Tibial artery (tissue), 4 donors: ENCODE measurements around the gene OR7G2.
A peak's percentile ranks its signal among the peaks of the same experiment; 100 is the strongest.

ENCODE experiments used
- DNase-seq, 2 donors: peaks; one replicate each; pipeline ENCODE4 v3.0.0-alpha.2; 2019
- H3K27ac ChIP-seq, 2 donors: fragments of 200-600 bp; sonication (generic) in 1 of 2; 1 replicate in 1 of 2; 2 replicates in 1 of 2; pipeline ENCODE4 v1.5.1; 2018 to 2019; ENCODE audit warnings: mild to moderate bottlenecking in 1 of 2
- H3K27me3 ChIP-seq, 2 donors: fragments of 200-600 bp; sonication (generic) in 1 of 2; one replicate each; pipeline versions ENCODE4 v1.5.1 to v1.6.0; 2016 to 2019
- H3K36me3 ChIP-seq, 3 donors: fragments of 200-600 bp; sonication (generic) in 2 of 3; one replicate each; pipeline ENCODE4 v1.5.1; 2016 to 2019; ENCODE audit warnings: mild to moderate bottlenecking in 2 of 3
- H3K4me1 ChIP-seq, 4 donors: fragments of 200-600 bp; sonication (generic) in 2 of 4; 1 replicate in 3 of 4; 2 replicates in 1 of 4; pipeline ENCODE4 v1.5.1; 2016 to 2019
- H3K4me3 ChIP-seq, 2 donors: fragments of 200-600 bp; sonication (generic) in 1 of 2; 1 replicate in 1 of 2; 2 replicates in 1 of 2; pipeline ENCODE4 v1.5.1; 2018 to 2019; ENCODE audit warnings: mild to moderate bottlenecking in 2 of 2
- H3K9me3 ChIP-seq, 3 donors: fragments of 200-600 bp; sonication (generic) in 1 of 3; one replicate each; pipeline ENCODE4 v1.5.1; 2016 to 2019
- CTCF ChIP-seq, 2 experiments: fragments of 200-600 bp in 1 of 2; fragments of 450-650 bp in 1 of 2; IDR thresholded peaks; one replicate each; pipeline ENCODE4 v1.5.1; 2017 to 2019; ENCODE audit warnings: antibody characterized with exemption in 2 of 2, mild to moderate bottlenecking in 1 of 2, moderate library complexity in 1 of 2
- intact Hi-C: fragments of 100-400 bp; cut with DNase I; formaldehyde crosslinking; loops from one replicate; pipeline ENCODE4 v1.15.0; 2023; ENCODE audit warnings: low total_unique reads

Gene OR7G2

DNA sequence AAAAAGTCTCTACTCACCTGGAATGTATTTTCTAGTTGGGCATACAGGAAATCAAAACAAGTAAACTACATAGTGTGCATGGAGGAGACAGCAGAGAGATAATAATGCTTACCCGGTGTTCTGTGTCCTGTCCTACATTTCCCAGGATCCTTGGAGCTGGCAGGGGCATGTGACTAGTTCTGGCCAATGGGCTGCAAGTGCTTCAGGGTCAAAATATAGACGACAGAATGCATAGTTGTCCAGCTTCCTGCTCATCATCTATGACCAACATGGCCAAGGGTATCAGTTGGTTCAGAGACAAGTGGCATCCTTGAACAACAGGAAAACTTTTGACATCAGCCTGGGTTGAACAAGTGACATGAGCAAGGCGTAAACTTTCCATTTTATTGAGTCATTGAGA is 41.4 kb upstream of the OR7G2 start:
- intact Hi-C loops: no loop called here
- Histone ChIP-seq H3K9me3 (peaks cover 0 to 25% (median 6%) of the 10 kb centered on the region in 3 donors), H3K36me3 (peaks cover 27 to 49% (median 31%) of the 10 kb centered on the region in 3 donors), H3K4me3 (no peak overlapping the region), H3K27me3 (no peaks in the 10 kb centered on the region), H3K27ac (no peak overlapping the region), H3K4me1 (no peaks in the 10 kb centered on the region)
- no peak for DNase-seq
- no peak for TF ChIP-seq CTCF (IDR thresholded peaks at IDR 0.05)

GRCh38 chr19:9146882-9147281 is 39.6 kb upstream of the OR7G2 start:
- intact Hi-C loops: no loop called here
- Histone ChIP-seq H3K9me3 (peaks cover 0 to 15% (median 6%) of the 10 kb centered on the region in 3 donors), H3K27ac (no peak overlapping the region), H3K4me1 (peaks cover 0 to 11% (median under 1%) of the 10 kb centered on the region in 4 donors), H3K4me3 (no peak overlapping the region), H3K27me3 (no peaks in the 10 kb centered on the region), H3K36me3 (peaks cover 15 to 34% (median 16%) of the 10 kb centered on the region in 3 donors)
- DNase-seq: no peak
- TF ChIP-seq CTCF (IDR thresholded peaks at IDR 0.05): no peak

DNA sequence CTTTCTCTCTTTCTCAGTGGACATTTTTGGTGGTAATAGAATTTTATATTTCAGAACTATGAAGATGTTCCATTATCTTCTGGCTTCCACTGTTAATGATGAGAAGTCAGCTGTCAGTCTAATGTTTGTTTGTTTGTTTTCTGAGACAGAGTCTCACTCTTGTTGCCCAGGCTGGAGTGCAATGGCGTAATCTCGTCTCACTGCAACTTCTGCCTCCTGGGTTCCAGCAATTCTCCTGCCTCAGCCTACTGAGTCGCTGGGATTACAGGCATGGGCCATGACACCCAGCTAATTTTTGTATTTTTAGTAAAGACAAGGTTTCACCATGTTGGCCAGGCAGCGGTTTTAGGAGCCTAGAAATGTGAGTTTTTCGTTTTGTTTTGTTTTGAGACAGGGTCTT is 37.6 kb upstream of the OR7G2 start:
- Histone ChIP-seq H3K27ac (no peak overlapping the region), H3K36me3 (peaks cover 15 to 34% (median 15%) of the 10 kb centered on the region in 3 donors), H3K27me3 (no peaks in the 10 kb centered on the region), H3K9me3 (peaks cover 0 to 15% (median 6%) of the 10 kb centered on the region in 3 donors), H3K4me3 (no peak overlapping the region), H3K4me1 (peaks cover 0 to 23% (median 8%) of the 10 kb centered on the region in 4 donors)
- intact Hi-C loops: no loop called here
- no peak for DNase-seq
- TF ChIP-seq CTCF (IDR thresholded peaks at IDR 0.05): no peak

- intact Hi-C loops: no loop called here
- no peak for TF ChIP-seq CTCF (IDR thresholded peaks at IDR 0.05)
- H3K27ac ChIP-seq: peak within 1 kb of the TSS; percentile 88 to 96
- DNase-seq: peak; percentile 95 to 97
- H3K9me3 ChIP-seq: peaks cover 0 to 9% (median 6%) of the 10 kb centered on the region in 3 donors
- H3K4me3 ChIP-seq: peak within 1 kb of the TSS; percentile 68 to 89
- H3K27me3 ChIP-seq: no peaks in the 10 kb centered on the region
- H3K4me1 ChIP-seq: peaks cover 0 to 27% (median 10%) of the 10 kb centered on the region in 4 donors
- peaks cover 7 to 14% (median 8%) of the 10 kb centered on the region in 3 donors for H3K36me3 ChIP-seq
Observed at GRCh38 chr19:9140159-9140874, 33.0 kb upstream of the OR7G2 start, which contains the start of gene ZNF317. ZNF317 (plus strand) TSS chr19:9140397; CDS start chr19:9156017, 15,620 bp downstream.

GRCh38 chr19:9139609-9140158 is 32.4 kb upstream of the OR7G2 start:
- no peak for TF ChIP-seq CTCF (IDR thresholded peaks at IDR 0.05)
- peaks cover 0 to 3% (median 2%) of the 10 kb centered on the region in 3 donors for H3K9me3 ChIP-seq
- H3K4me3 ChIP-seq: peak overlapping the region; percentile 68 to 89
- intact Hi-C loops: no loop called here
- DNase-seq: no peak
- H3K36me3 ChIP-seq: peaks cover 1 to 7% (median 2%) of the 10 kb centered on the region in 3 donors
- H3K27me3 ChIP-seq: peaks cover 0 to 3% of the 10 kb centered on the region in 2 donors
- peaks cover 0 to 27% (median 10%) of the 10 kb centered on the region in 4 donors for H3K4me1 ChIP-seq
- peak overlapping the region; percentile 88 to 96 for H3K27ac ChIP-seq
